HepG2 (cell line): ENCODE data around the gene SLC1A2. TPM values are rescaled to one million over a fixed set of nuclear protein-coding genes. Genes with fewer than 3 reads are reported as not detected.

Experiments used
- ATAC-seq: fragments of 200-7000 bp; cut with Tn5 transposase; 3 replicates; pipeline ENCODE4 v1.9.1; 2020; ENCODE audit warnings: mild to moderate bottlenecking, moderate library complexity
- BruUV-seq: library from RNA; stranded (reverse); fragments of 400-500 nt; replicated peaks from 2 replicates; lab custom pipeline; 2021; lab: Mats Ljungman, UMichigan
- CTCF ChIA-PET: fragments of 300-600 bp; formaldehyde crosslinking; extraction: SDS; loops from one replicate; lab custom pipeline; 2021; ENCODE audit warnings: low total read pairs, inconsistent platforms, low intra/inter-chr PET ratio; lab: Yijun Ruan, JAX
- POLR2A ChIA-PET: fragments of 350-600 bp; sonication (Branson Sonifier 250); formaldehyde crosslinking; loops from one replicate; lab custom pipeline; 2020; ENCODE audit warnings: antibody characterized with exemption, inconsistent platforms; lab: Yijun Ruan, JAX
- DNase-seq: peaks from one replicate; pipeline ENCODE4 v3.0.0-alpha.2; 2015; ENCODE audit warnings: low spot score
- FAIRE-seq: peaks from 3 replicates; lab custom pipeline; 2011; peaks lifted over from hg19 to GRCh38; lab: Jason Lieb, UNC
- H2AFZ ChIP-seq: one replicate; pipeline ENCODE4 v1.6.1; 2011; ENCODE audit warnings: low read length, inconsistent platforms
- H3K27ac ChIP-seq: fragments of 300-600 bp; 3 replicates; pipeline ENCODE4 v1.8.0; 2011; ENCODE audit warnings: mixed run types, mild to moderate bottlenecking, mixed read lengths, low read length, inconsistent platforms; ENCODE audit not compliant: insufficient read depth; ENCODE audit errors: extremely low read length
- H3K27me3 ChIP-seq, 2 experiments: fragments of 200-600 bp in 1 of 2; 2 replicates in 1 of 2; 3 replicates in 1 of 2; pipeline versions ENCODE4 v1.6.0 to v1.8.0; 2011; ENCODE audit warnings: low read length in 2 of 2, mild to moderate bottlenecking in 2 of 2, moderate library complexity in 2 of 2, inconsistent platforms in 1 of 2; ENCODE audit not compliant: insufficient read depth in 2 of 2, control insufficient read depth in 1 of 2
- H3K36me3 ChIP-seq, 2 experiments: fragments of 200-600 bp in 1 of 2; replicated peaks in 1 of 2; 2 replicates in 1 of 2; 3 replicates in 1 of 2; pipeline versions ENCODE4 v1.5.1 to v1.8.0; 2011; ENCODE audit warnings: low read length in 2 of 2, inconsistent platforms in 1 of 2; ENCODE audit not compliant: insufficient read depth in 2 of 2, control insufficient read depth in 1 of 2
- H3K4me1 ChIP-seq: 2 replicates; pipeline ENCODE4 v1.5.1; 2012; ENCODE audit warnings: low read length, inconsistent platforms; ENCODE audit not compliant: insufficient read depth
- H3K4me2 ChIP-seq: 2 replicates; pipeline ENCODE4 v1.6.0; 2011; ENCODE audit warnings: low read depth, low read length, inconsistent platforms
- H3K4me3 ChIP-seq, 3 experiments: fragments of 200-600 bp in 1 of 3; sonication (generic), shearing (Covaris generic) in 1 of 3; replicated peaks in 1 of 3; 2 replicates each; pipeline ENCODE4 v1.5.1; 2011 to 2016; ENCODE audit warnings: low read length in 3 of 3, inconsistent platforms in 2 of 3, low read depth in 2 of 3, mild to moderate bottlenecking in 2 of 3, control low read depth in 1 of 3, mixed read lengths in 1 of 3; ENCODE audit not compliant: insufficient read depth in 1 of 3
- H3K79me2 ChIP-seq: one replicate; pipeline ENCODE4 v1.6.1; 2011; ENCODE audit warnings: low read length, inconsistent platforms; ENCODE audit not compliant: insufficient read depth
- H3K9ac ChIP-seq: 2 replicates; pipeline ENCODE4 v1.6.0; 2011; ENCODE audit warnings: mild to moderate bottlenecking, low read depth, low read length, inconsistent platforms; ENCODE audit not compliant: insufficient read depth
- H3K9me3 ChIP-seq: 2 replicates; pipeline ENCODE4 v1.5.1; 2012; ENCODE audit warnings: mild to moderate bottlenecking, low read length
- H4K20me1 ChIP-seq: 2 replicates; pipeline ENCODE4 v1.6.0; 2011; ENCODE audit warnings: inconsistent platforms, mild to moderate bottlenecking, low read length, moderate library complexity; ENCODE audit not compliant: insufficient read depth
- HNRNPUL1 ChIP-seq: fragments of 200-400 bp; formaldehyde crosslinking; IDR thresholded peaks from 2 replicates; pipeline ENCODE4 v1.6.1; 2017; ENCODE audit warnings: low read depth, mild to moderate bottlenecking, low read length, moderate library complexity
- SRF ChIP-seq: IDR thresholded peaks from 2 replicates; pipeline ENCODE4 v1.6.1; 2011; ENCODE audit warnings: mild to moderate bottlenecking, low read depth, low read length, moderate library complexity
- ZNF280B ChIP-seq: sonication (generic); formaldehyde crosslinking; IDR thresholded peaks from 2 replicates; pipeline ENCODE4 v1.5.0; 2020; ENCODE audit warnings: missing genetic modification reagents, mild to moderate bottlenecking, borderline replicate concordance
- ZNF3 ChIP-seq: IDR thresholded peaks from 2 replicates; pipeline ENCODE4 v1.7.0; 2017; ENCODE audit warnings: inconsistent platforms
- ZNF598 ChIP-seq: sonication (generic); formaldehyde crosslinking; IDR thresholded peaks from 2 replicates; pipeline ENCODE4 v1.5.1; 2020; ENCODE audit warnings: mild to moderate bottlenecking, missing genetic modification reagents, borderline replicate concordance
- WGBS: methylation state at CpG from one replicate; pipeline ENCODE4 v1.1.6; 2017; ENCODE audit warnings: low lambda C conversion rate; 5-methylcytosine and 5-hydroxymethylcytosine counted together
- in situ Hi-C: cut with HindIII; loops from 2 replicates; pipeline ENCODE4 v1.10.0; 2017; ENCODE audit warnings: low pct_unique_long_range_greater_than_20kb; ENCODE audit not compliant: extremely low pct_ligation_motif_present
- intact Hi-C: fragments of 100-400 bp; cut with micrococcal nuclease; formaldehyde crosslinking; loops from one replicate; pipeline ENCODE4 v1.10.0; 2022; ENCODE audit not compliant: unreplicated experiment
- polyA plus RNA-seq, 8 experiments: library from polyadenylated mRNA; depleted of rRNA in 3 of 8; stranded (reverse) in 7 of 8; unstranded in 1 of 8; fragments of >200 nt; fragmentation: Illumina TruSeq in 4 of 8; extraction: Trizol in 4 of 8; gene quantifications; 2 replicates each; pipeline versions ENCODE4 v1.2.1 to v1.2.3, GENCODE V29; 2011 to 2016; ENCODE audit warnings: low read depth in 4 of 8, missing spikeins in 1 of 8, mixed read lengths in 1 of 8; ENCODE audit not compliant: insufficient read depth in 1 of 8
- total RNA-seq, 5 experiments: library from RNA; depleted of rRNA; stranded (reverse); fragments of >200 nt; fragmentation: Illumina TruSeq; extraction: Trizol; gene quantifications; 2 replicates each; pipeline ENCODE4 v1.2.3, GENCODE V29; 2016; ENCODE audit warnings: low read depth in 1 of 5

The SLC1A2 gene
- total and polyA plus RNA-seq, 2 of the 13 experiments (the other 11 are each of a cell fraction or from before 2014, with no cell fraction given) = 23.2 to 43.2 TPM

- H3K9me3 ChIP-seq = no peaks in the 10 kb centered on the region
- no peak overlapping the region for H3K4me2 ChIP-seq
- no peaks in the 10 kb centered on the region for H4K20me1 ChIP-seq
- H3K9ac ChIP-seq = no peak overlapping the region
- ChIA-PET CTCF (no interaction called here), POLR2A (no interaction called here)
- BruUV-seq = no TSS peak
- FAIRE-seq (no peak), DNase-seq (no peak), ATAC-seq (no peak)
- H3K79me2 ChIP-seq = peaks cover 8% of the 10 kb centered on the region
- TF ChIP-seq SRF = no peak
- no peak for TF ChIP-seq ZNF598
- TF ChIP-seq ZNF280B (CRISPR knock-in tag) = no peak
- H3K27me3 ChIP-seq = no peaks in the 10 kb centered on the region
- H3K4me3 ChIP-seq = no peak overlapping the region
- H3K4me1 ChIP-seq = peaks cover 13% of the 10 kb centered on the region
- no peaks in the 10 kb centered on the region for H3K36me3 ChIP-seq
- no peak overlapping the region for H2AFZ ChIP-seq
- intact Hi-C loops (no loop called here), in situ Hi-C loops (no loop called here)
- H3K27ac ChIP-seq = no peak overlapping the region
- 84% methylated on average over 2 of the region's 2 CpGs for WGBS
Observed at GRCh38 chr11:35332524-35332923, 86.8 kb downstream of the SLC1A2 start.

- in situ Hi-C loops = no loop called here
- BruUV-seq = no TSS peak
- no peak overlapping the region for H3K27ac ChIP-seq
- no peak for ATAC-seq
- H3K9me3 ChIP-seq = no peaks in the 10 kb centered on the region
- FAIRE-seq = no peak
- TF ChIP-seq ZNF3 = no peak
- TF ChIP-seq HNRNPUL1 = no peak
- TF ChIP-seq, all 625 proteins: peak for 0
- Histone ChIP-seq H3K27me3 (no peaks in the 10 kb centered on the region), H3K9ac (no peak overlapping the region), H3K36me3 (no peaks in the 10 kb centered on the region), H3K4me1 (no peaks in the 10 kb centered on the region), H4K20me1 (no peaks in the 10 kb centered on the region), H2AFZ (no peak overlapping the region), H3K4me2 (no peak overlapping the region), H3K4me3 (no peak overlapping the region), H3K79me2 (peaks cover 5% of the 10 kb centered on the region)
- CTCF ChIA-PET = no interaction called here
- WGBS = 94% methylated on average over 2 of the region's 2 CpGs
- intact Hi-C loops = no loop called here
- POLR2A ChIA-PET = no interaction called here
- no peak for DNase-seq
Observed at GRCh38 chr11:35330931-35331330, 88.4 kb downstream of the SLC1A2 start.
